DND-41 (cell line): ENCODE results near the gene CARM1.

Source experiments
- ATAC-seq: fragments of 200-7000 bp; cut with Tn5 transposase; 3 replicates; pipeline ENCODE4 v1.9.1; 2021; ENCODE audit warnings: low read depth; ENCODE audit not compliant: insufficient read depth
- DNase-seq: peaks from one replicate; pipeline ENCODE4 v3.0.0-alpha.2; 2020
- H2AFZ ChIP-seq: 2 replicates; pipeline ENCODE4 v1.6.0; 2012; ENCODE audit warnings: low read depth, low read length
- H3K27ac ChIP-seq: 2 replicates; pipeline ENCODE4 v1.5.1; 2012; ENCODE audit warnings: low read length, inconsistent platforms
- H3K27me3 ChIP-seq: fragments of 200-600 bp; sonication (generic); 2 replicates; pipeline ENCODE4 v1.6.0; 2012; ENCODE audit warnings: low read length, mild to moderate bottlenecking, inconsistent platforms; ENCODE audit not compliant: insufficient read depth, poor library complexity
- H3K36me3 ChIP-seq: 2 replicates; pipeline ENCODE4 v1.5.1; 2012; ENCODE audit warnings: low read length, inconsistent platforms; ENCODE audit not compliant: insufficient read depth
- H3K4me1 ChIP-seq: 2 replicates; pipeline ENCODE4 v1.5.1; 2012; ENCODE audit warnings: mild to moderate bottlenecking, low read length; ENCODE audit not compliant: insufficient read depth
- H3K4me2 ChIP-seq: 2 replicates; pipeline ENCODE4 v1.6.0; 2012; ENCODE audit warnings: mild to moderate bottlenecking, moderate library complexity, low read length, inconsistent platforms; ENCODE audit not compliant: insufficient read depth
- H3K4me3 ChIP-seq, 2 experiments: fragments of 200-600 bp in 1 of 2; shearing (Covaris generic) in 1 of 2; 2 replicates each; pipeline ENCODE4 v1.5.1; 2012 to 2016; ENCODE audit warnings: inconsistent platforms in 2 of 2, low read length in 2 of 2, mild to moderate bottlenecking in 2 of 2, low read depth in 1 of 2, moderate library complexity in 1 of 2
- H3K79me2 ChIP-seq: 2 replicates; pipeline ENCODE4 v1.6.0; 2012; ENCODE audit warnings: low read length, inconsistent platforms; ENCODE audit not compliant: insufficient read depth
- H3K9ac ChIP-seq: 2 replicates; pipeline ENCODE4 v1.6.0; 2012; ENCODE audit warnings: low read depth, mild to moderate bottlenecking, inconsistent platforms, low read length, moderate library complexity
- H3K9me3 ChIP-seq: 2 replicates; pipeline ENCODE4 v1.5.1; 2012; ENCODE audit warnings: low read length, moderate library complexity, mild to moderate bottlenecking, inconsistent platforms; ENCODE audit not compliant: insufficient read depth, severe bottlenecking
- H4K20me1 ChIP-seq: 2 replicates; pipeline ENCODE4 v1.6.0; 2012; ENCODE audit warnings: low read length; ENCODE audit not compliant: insufficient read depth
- CTCF ChIP-seq: IDR thresholded peaks from 2 replicates; pipeline ENCODE4 v1.5.1; 2012; ENCODE audit warnings: borderline replicate concordance, low read length, moderate library complexity, mild to moderate bottlenecking; ENCODE audit not compliant: poor library complexity, severe bottlenecking; ENCODE audit errors: extremely low read depth
- EZH2 ChIP-seq: IDR thresholded peaks from 3 replicates; pipeline ENCODE4 v1.6.1; 2012; ENCODE audit warnings: borderline replicate concordance, low read depth, mild to moderate bottlenecking, moderate library complexity, low read length, inconsistent platforms; ENCODE audit not compliant: severe bottlenecking

Gene CARM1

GRCh38 chr19:10915130-10916091, 44.1 kb downstream of the CARM1 start:
- no peak for DNase-seq
- Histone ChIP-seq H3K27ac (no peak overlapping the region), H3K4me2 (no peak overlapping the region), H4K20me1 (peaks cover 3% of the 10 kb centered on the region; the same call in 1 of the 2 replicates), H2AFZ (no peak overlapping the region), H3K36me3 (peaks cover 83% of the 10 kb centered on the region), H3K9ac (no peak overlapping the region), H3K27me3 (no peaks in the 10 kb centered on the region), H3K4me1 (no peaks in the 10 kb centered on the region), H3K9me3 (no peaks in the 10 kb centered on the region), H3K79me2 (no peaks in the 10 kb centered on the region), H3K4me3 (no peak overlapping the region)
- ATAC-seq: peak; percentile 17; the same call in 2 of the 3 replicates
- no peak for TF ChIP-seq EZH2
- TF ChIP-seq CTCF: no peak

GRCh38 chr19:10916602-10917001, 45.2 kb downstream of the CARM1 start:
- H3K4me3 ChIP-seq: no peak overlapping the region
- no peak overlapping the region for H3K27ac ChIP-seq
- TF ChIP-seq EZH2: no peak
- no peak for TF ChIP-seq CTCF
- H4K20me1 ChIP-seq: peaks cover 3% of the 10 kb centered on the region; the same call in 1 of the 2 replicates
- peaks cover 85% of the 10 kb centered on the region for H3K36me3 ChIP-seq
- no peaks in the 10 kb centered on the region for H3K27me3 ChIP-seq
- DNase-seq (no peak), ATAC-seq (no peak)
- H3K9me3 ChIP-seq: no peaks in the 10 kb centered on the region
- H3K79me2 ChIP-seq: no peaks in the 10 kb centered on the region
- H3K9ac ChIP-seq: no peak overlapping the region
- H3K4me1 ChIP-seq: no peaks in the 10 kb centered on the region
- no peak overlapping the region for H3K4me2 ChIP-seq
- no peak overlapping the region for H2AFZ ChIP-seq

- no peak for DNase-seq
- Histone ChIP-seq H3K79me2 (no peaks in the 10 kb centered on the region), H3K27me3 (no peaks in the 10 kb centered on the region), H3K4me2 (no peak overlapping the region), H3K36me3 (peaks cover 83% of the 10 kb centered on the region), H4K20me1 (peaks cover 3% of the 10 kb centered on the region; the same call in 1 of the 2 replicates), H3K27ac (no peak overlapping the region), H3K4me3 (no peak overlapping the region), H3K9me3 (no peaks in the 10 kb centered on the region), H3K4me1 (no peaks in the 10 kb centered on the region), H3K9ac (no peak overlapping the region), H2AFZ (no peak overlapping the region)
- no peak for TF ChIP-seq CTCF
- ATAC-seq: no peak
Observed at GRCh38 chr19:10918359-10918758, 47.0 kb downstream of the CARM1 start.
